Astrocyte (in vitro differentiated cells and primary cell): ENCODE results near the gene RASA1. TPM values are rescaled to one million over a fixed set of nuclear protein-coding genes. Genes with fewer than 3 reads are reported as not detected.
A peak's percentile ranks its signal among the peaks of the same experiment; 100 is the strongest.
"Not testable (repeated sequence)": the region's sequence is repeated elsewhere in the genome, so short reads cannot be mapped to it uniquely, and the experiment has no call there.

Source experiments
- DNase-seq: peaks from one replicate; pipeline ENCODE4 v3.0.0-alpha.2; 2010; ENCODE audit warnings: low read depth
- FAIRE-seq: peaks from 2 replicates; lab custom pipeline; 2011; peaks lifted over from hg19 to GRCh38; lab: Jason Lieb, UNC
- H2AFZ ChIP-seq: 2 replicates; pipeline ENCODE4 v1.6.0; 2012; ENCODE audit warnings: low read depth, low read length, inconsistent platforms
- H3K27ac ChIP-seq: 2 replicates; pipeline ENCODE4 v1.5.1; 2011; ENCODE audit warnings: low read depth, low read length, inconsistent platforms
- H3K27me3 ChIP-seq: 2 replicates; pipeline ENCODE4 v1.6.0; 2011; ENCODE audit warnings: low read length, inconsistent platforms; ENCODE audit not compliant: insufficient read depth
- H3K36me3 ChIP-seq: 2 replicates; pipeline ENCODE4 v1.5.1; 2011; ENCODE audit warnings: low read length, inconsistent platforms; ENCODE audit not compliant: insufficient read depth
- H3K4me1 ChIP-seq: 2 replicates; pipeline ENCODE4 v1.5.1; 2011; ENCODE audit warnings: low read length, inconsistent platforms; ENCODE audit not compliant: insufficient read depth
- H3K4me2 ChIP-seq: 2 replicates; pipeline ENCODE4 v1.6.0; 2012; ENCODE audit warnings: low read length, inconsistent platforms
- H3K4me3 ChIP-seq: 2 replicates; pipeline ENCODE4 v1.5.1; 2011; ENCODE audit warnings: low read depth, mild to moderate bottlenecking, low read length, inconsistent platforms; ENCODE audit not compliant: insufficient read depth
- H3K79me2 ChIP-seq: 2 replicates; pipeline ENCODE4 v1.6.0; 2012; ENCODE audit warnings: mild to moderate bottlenecking, low read length, inconsistent platforms; ENCODE audit not compliant: insufficient read depth
- H3K9ac ChIP-seq: 2 replicates; pipeline ENCODE4 v1.6.0; 2012; ENCODE audit warnings: mild to moderate bottlenecking, low read length, inconsistent platforms
- H3K9me3 ChIP-seq: 2 replicates; pipeline ENCODE4 v1.5.1; 2012; ENCODE audit warnings: low read depth, mild to moderate bottlenecking, low read length, inconsistent platforms; ENCODE audit not compliant: insufficient read depth
- H4K20me1 ChIP-seq: 2 replicates; pipeline ENCODE4 v1.6.0; 2012; ENCODE audit warnings: low read length, inconsistent platforms; ENCODE audit not compliant: insufficient read depth
- H3K27ac Mint-ChIP-seq: one replicate; pipeline ENCODE4 v1.8.0; 2021; ENCODE audit warnings: mild to moderate bottlenecking, mixed read lengths; ENCODE audit not compliant: unreplicated experiment
- H3K27me3 Mint-ChIP-seq: one replicate; pipeline ENCODE4 v1.8.0; 2021; ENCODE audit warnings: low read depth, mixed read lengths; ENCODE audit not compliant: unreplicated experiment
- H3K36me3 Mint-ChIP-seq: one replicate; pipeline ENCODE4 v1.8.0; 2021; ENCODE audit warnings: low read depth, mixed read lengths; ENCODE audit not compliant: unreplicated experiment
- H3K4me1 Mint-ChIP-seq: one replicate; pipeline ENCODE4 v1.8.0; 2021; ENCODE audit warnings: low read depth, mixed read lengths; ENCODE audit not compliant: unreplicated experiment
- H3K4me3 Mint-ChIP-seq: one replicate; pipeline ENCODE4 v1.8.0; 2021; ENCODE audit warnings: mild to moderate bottlenecking, moderate library complexity, mixed read lengths; ENCODE audit not compliant: unreplicated experiment
- H3K9me3 Mint-ChIP-seq: one replicate; pipeline ENCODE4 v1.8.0; 2021; ENCODE audit warnings: mild to moderate bottlenecking, mixed read lengths; ENCODE audit not compliant: unreplicated experiment
- EZH2 ChIP-seq: IDR thresholded peaks from 2 replicates; pipeline ENCODE4 v1.6.1; 2012; ENCODE audit warnings: mild to moderate bottlenecking, low read length, inconsistent platforms; ENCODE audit not compliant: insufficient read depth
- total RNA-seq: library from RNA; stranded (reverse); gene quantifications from 2 replicates; pipeline ENCODE4 v1.2.1, GENCODE V29; 2021
- TF ChIP-seq, protein P1 (sequence below): IDR thresholded peaks from 2 replicates; pipeline ENCODE4 v1.5.1; 2011; ENCODE audit warnings: low read depth, mild to moderate bottlenecking, inconsistent platforms, low read length, moderate library complexity; ENCODE audit not compliant: insufficient read depth

The RASA1 gene
- total RNA-seq, 1 donor from 2014 or later = 62.8 TPM

DNA sequence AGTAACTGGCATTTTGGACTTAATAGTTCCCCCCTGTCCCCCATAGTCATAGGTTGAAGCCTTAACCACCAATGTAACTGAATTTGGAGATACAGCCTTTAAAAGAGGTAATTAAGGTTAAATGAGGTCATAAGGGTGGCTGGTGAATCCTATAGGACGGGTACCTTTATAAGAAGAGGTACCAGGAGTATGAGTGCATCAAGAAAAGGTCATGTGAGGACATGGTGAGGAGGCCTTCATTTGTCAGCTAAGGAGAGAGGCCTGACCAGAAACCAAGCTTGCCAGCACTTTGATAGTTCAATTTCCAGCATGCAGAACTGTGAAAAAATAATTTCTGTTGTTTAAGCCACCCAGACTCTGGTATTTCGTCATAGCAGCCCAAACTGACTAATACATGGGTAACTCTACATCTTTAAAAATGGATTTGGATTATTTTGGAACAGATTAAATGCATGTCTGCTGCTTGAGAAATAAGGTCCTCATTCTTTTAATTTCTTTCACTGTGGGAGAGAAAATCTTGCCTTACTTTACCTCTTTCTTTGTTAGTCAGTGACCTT, 9.7 kb downstream of the RASA1 start:
- TF ChIP-seq, protein P1, sequence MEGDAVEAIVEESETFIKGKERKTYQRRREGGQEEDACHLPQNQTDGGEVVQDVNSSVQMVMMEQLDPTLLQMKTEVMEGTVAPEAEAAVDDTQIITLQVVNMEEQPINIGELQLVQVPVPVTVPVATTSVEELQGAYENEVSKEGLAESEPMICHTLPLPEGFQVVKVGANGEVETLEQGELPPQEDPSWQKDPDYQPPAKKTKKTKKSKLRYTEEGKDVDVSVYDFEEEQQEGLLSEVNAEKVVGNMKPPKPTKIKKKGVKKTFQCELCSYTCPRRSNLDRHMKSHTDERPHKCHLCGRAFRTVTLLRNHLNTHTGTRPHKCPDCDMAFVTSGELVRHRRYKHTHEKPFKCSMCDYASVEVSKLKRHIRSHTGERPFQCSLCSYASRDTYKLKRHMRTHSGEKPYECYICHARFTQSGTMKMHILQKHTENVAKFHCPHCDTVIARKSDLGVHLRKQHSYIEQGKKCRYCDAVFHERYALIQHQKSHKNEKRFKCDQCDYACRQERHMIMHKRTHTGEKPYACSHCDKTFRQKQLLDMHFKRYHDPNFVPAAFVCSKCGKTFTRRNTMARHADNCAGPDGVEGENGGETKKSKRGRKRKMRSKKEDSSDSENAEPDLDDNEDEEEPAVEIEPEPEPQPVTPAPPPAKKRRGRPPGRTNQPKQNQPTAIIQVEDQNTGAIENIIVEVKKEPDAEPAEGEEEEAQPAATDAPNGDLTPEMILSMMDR = no peak
- no peak for TF ChIP-seq EZH2
- H3K9ac ChIP-seq = no peak overlapping the region
- H3K4me2 ChIP-seq = no peak overlapping the region
- Mint-ChIP-seq H3K27ac (no peak overlapping the region), H3K4me1 (peaks cover 8% of the 10 kb centered on the region), H3K36me3 (peaks cover 6% of the 10 kb centered on the region), H3K4me3 (no peak overlapping the region), H3K9me3 (no peaks in the 10 kb centered on the region), H3K27me3 (no peaks in the 10 kb centered on the region)
- H3K27me3 ChIP-seq = no peaks in the 10 kb centered on the region
- peak; percentile 20 for FAIRE-seq
- no peak for DNase-seq
- no peaks in the 10 kb centered on the region for H3K4me1 ChIP-seq
- no peak overlapping the region for H2AFZ ChIP-seq
- H4K20me1 ChIP-seq = peaks cover 64% of the 10 kb centered on the region
- no peaks in the 10 kb centered on the region for H3K9me3 ChIP-seq
- H3K4me3 ChIP-seq = no peak overlapping the region
- H3K79me2 ChIP-seq = peaks cover 100% of the 10 kb centered on the region
- H3K36me3 ChIP-seq = peaks cover 4% of the 10 kb centered on the region
- H3K27ac ChIP-seq = no peak overlapping the region

DNA sequence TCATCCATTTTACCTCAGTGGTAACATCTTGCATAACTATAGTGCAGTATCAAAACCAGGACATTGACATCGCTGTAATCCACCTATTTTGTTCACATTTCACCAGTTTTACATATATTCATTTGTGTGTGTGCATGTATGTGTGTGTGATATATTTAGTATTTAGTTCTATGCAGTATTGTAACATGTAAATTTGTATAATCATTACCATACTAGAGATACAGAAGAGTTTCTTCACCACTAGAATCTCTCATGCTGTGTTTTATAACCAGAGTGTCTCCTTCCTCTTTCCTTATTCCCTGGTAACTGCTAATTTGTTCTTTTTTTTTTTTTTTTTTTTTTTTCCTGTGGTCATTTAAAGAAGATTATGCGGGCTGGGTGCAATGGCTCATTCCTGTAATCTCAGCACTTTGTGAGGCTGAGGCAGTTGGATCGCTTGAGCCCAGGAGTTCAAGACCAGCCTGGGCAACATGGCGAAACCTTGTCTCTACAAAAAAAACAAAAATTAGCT, 11.0 kb downstream of the RASA1 start:
- no peak overlapping the region for H3K4me3 ChIP-seq
- no peaks in the 10 kb centered on the region for H3K27me3 ChIP-seq
- H3K4me2 ChIP-seq = no peak overlapping the region
- no peak overlapping the region for H3K27ac ChIP-seq
- H3K4me1 Mint-ChIP-seq = peaks cover 8% of the 10 kb centered on the region
- H3K27me3 Mint-ChIP-seq = no peaks in the 10 kb centered on the region
- H3K4me3 Mint-ChIP-seq = no peak overlapping the region
- H3K36me3 Mint-ChIP-seq = peaks cover 6% of the 10 kb centered on the region
- DNase-seq = no peak
- peaks cover 63% of the 10 kb centered on the region for H4K20me1 ChIP-seq
- FAIRE-seq = no peak
- H3K9me3 ChIP-seq = no peaks in the 10 kb centered on the region
- no peak overlapping the region for H3K27ac Mint-ChIP-seq
- H3K9ac ChIP-seq = no peak overlapping the region
- H2AFZ ChIP-seq = no peak overlapping the region
- peaks cover 100% of the 10 kb centered on the region for H3K79me2 ChIP-seq
- H3K9me3 Mint-ChIP-seq = no peaks in the 10 kb centered on the region
- no peak for TF ChIP-seq EZH2
- TF ChIP-seq, protein P1 = no peak
- peaks cover 4% of the 10 kb centered on the region for H3K36me3 ChIP-seq
- no peaks in the 10 kb centered on the region for H3K4me1 ChIP-seq

DNA sequence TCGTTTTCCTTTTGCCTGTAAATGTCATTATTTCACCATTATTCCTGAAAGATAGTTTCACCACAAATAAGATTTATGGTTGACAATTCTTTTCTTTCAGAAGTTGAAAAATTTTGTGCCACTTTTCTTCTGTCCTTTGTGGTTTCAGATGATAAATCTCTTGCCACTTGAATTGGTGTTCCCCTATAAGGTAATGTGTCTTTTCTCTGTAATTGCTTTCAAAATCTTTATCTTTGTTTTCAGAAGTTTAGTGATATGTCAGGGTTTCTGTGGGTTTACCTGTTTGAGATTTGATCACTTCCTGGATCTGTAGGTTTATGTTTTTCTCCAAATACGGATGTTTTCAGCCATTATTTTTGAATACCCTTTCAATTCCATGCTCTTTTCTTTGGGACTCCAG, 14.6 kb downstream of the RASA1 start:
- H3K36me3 Mint-ChIP-seq = peaks cover 9% of the 10 kb centered on the region
- no peak overlapping the region for H3K4me3 Mint-ChIP-seq
- H3K9me3 ChIP-seq = no peaks in the 10 kb centered on the region
- H4K20me1 ChIP-seq = peaks cover 42% of the 10 kb centered on the region
- no peaks in the 10 kb centered on the region for H3K4me1 ChIP-seq
- no peaks in the 10 kb centered on the region for H3K27me3 Mint-ChIP-seq
- H3K4me3 ChIP-seq = no peak overlapping the region
- H2AFZ ChIP-seq = no peak overlapping the region
- H3K36me3 ChIP-seq = peaks cover 4% of the 10 kb centered on the region
- FAIRE-seq (no peak), DNase-seq (no peak)
- peaks cover 91% of the 10 kb centered on the region for H3K79me2 ChIP-seq
- TF ChIP-seq, protein P1 = no peak
- TF ChIP-seq EZH2 = no peak
- H3K4me1 Mint-ChIP-seq = no peaks in the 10 kb centered on the region
- no peak overlapping the region for H3K27ac ChIP-seq
- no peaks in the 10 kb centered on the region for H3K9me3 Mint-ChIP-seq
- no peak overlapping the region for H3K27ac Mint-ChIP-seq
- no peak overlapping the region for H3K4me2 ChIP-seq
- H3K9ac ChIP-seq = no peak overlapping the region
- no peaks in the 10 kb centered on the region for H3K27me3 ChIP-seq

DNA sequence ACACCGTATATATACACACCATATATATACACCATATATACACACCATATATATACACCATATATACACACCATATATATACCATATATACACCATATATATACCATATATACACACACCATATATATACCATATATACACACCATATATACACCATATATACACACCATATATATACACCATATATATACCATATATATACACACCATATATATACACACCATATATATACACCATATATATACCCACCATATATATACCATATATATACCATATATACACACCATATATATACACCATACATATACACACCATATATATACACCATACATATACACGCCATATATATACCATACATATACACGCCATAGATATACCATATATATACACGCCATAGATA, 19.6 kb downstream of the RASA1 start:
- H3K36me3 ChIP-seq, H3K27ac ChIP-seq, H3K4me2 ChIP-seq, H3K27ac Mint-ChIP-seq, H3K27me3 ChIP-seq, H3K4me1 ChIP-seq, H3K27me3 Mint-ChIP-seq, H2AFZ ChIP-seq, H3K4me3 ChIP-seq, H3K9ac ChIP-seq, H3K4me1 Mint-ChIP-seq, H3K9me3 ChIP-seq, H3K9me3 Mint-ChIP-seq, FAIRE-seq, H3K4me3 Mint-ChIP-seq, DNase-seq: not testable (repeated sequence)
- Histone ChIP-seq H4K20me1 (peaks cover 49% of the 10 kb centered on the region), H3K79me2 (peaks cover 89% of the 10 kb centered on the region)
- peaks cover 11% of the 10 kb centered on the region for H3K36me3 Mint-ChIP-seq
